ENCODE results near the gene SHANK2.

- TF ChIP-seq CTCF (IDR thresholded peaks at IDR 0.05) (no peak), EZH2 (IDR thresholded peaks at IDR 0.05) (no peak)
Measured at GRCh38 chr11:71246559-71246958, 5.8 kb downstream of the SHANK2 start.
